ENCODE data around the gene ADGRB3.
A peak's percentile ranks its signal among the peaks of the same experiment; 100 is the strongest.
"Not testable (repeated sequence)": the region's sequence is repeated elsewhere in the genome, so short reads cannot be mapped to it uniquely, and the experiment has no call there.

The ADGRB3 gene

GRCh38 chr6:69284176-69284730 lies 649.2 kb downstream of the ADGRB3 start:
- no peak for DNase-seq

DNA sequence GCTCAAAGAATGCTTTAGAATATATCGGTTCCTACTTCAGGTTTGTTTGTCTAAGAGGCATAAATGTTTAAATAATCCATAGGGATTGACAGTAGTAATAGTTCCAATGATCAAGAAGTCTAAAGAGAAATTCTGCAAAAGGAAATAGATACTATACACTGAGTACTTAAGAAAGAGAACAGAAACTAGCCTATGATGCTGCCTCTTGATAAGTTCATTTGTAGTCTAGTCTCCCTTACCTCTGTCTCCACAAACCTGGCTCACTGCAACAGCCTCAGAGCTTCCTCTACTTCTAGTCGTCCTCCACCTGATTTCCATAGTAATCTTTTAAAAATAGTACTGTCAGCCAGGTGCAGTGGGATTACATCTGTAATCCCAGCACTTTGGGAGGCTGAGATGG lies 650.0 kb downstream of the ADGRB3 start:
- no peak for DNase-seq

DNA sequence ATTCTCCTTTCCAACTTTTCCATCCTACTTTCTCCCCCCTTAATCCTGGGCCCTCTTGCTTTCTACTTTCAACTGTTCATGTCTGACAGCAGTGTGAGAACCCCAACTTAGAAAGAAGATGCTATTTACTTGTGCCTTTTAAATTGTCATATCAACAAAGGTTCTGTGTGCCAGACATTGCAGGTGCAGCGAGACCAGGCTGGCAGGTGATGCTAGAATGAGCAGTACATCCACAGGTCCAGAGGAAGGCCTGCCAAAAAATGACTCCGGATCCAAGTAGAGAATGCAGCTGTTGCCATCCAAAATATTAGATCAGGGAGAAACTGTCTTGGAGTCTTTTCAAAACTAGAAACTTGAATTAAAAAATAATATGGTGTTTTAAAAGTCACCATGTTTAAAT lies 651.2 kb downstream of the ADGRB3 start:
- no peak for DNase-seq

GRCh38 chr6:69288198-69288597 lies 653.1 kb downstream of the ADGRB3 start:
- not testable (repeated sequence) for DNase-seq

GRCh38 chr6:69289689-69290495 lies 654.8 kb downstream of the ADGRB3 start:
- peak; percentile 45 for DNase-seq

DNA sequence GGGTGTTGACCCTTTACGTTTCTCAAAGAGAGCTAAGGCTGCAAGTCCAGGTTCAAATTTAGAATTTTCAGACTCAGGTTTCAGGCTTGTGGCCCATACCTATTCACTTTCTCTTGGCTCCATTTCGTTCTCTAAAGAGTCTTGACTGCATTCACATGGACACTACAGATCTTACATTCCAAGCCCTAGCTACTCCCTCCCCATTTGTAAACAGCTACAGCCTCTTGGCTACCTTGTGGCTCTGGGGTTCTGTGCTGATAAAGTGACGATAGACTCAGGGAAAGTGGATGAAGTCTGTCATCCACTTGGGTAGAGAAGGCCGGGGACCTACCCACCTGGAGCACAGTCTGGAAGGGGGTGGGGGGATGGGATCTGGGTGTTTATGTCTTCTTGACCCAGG lies 658.4 kb downstream of the ADGRB3 start:
- no peak for DNase-seq

- DNase-seq = no peak
Observed at GRCh38 chr6:69294407-69294806, 659.3 kb downstream of the ADGRB3 start.

DNA sequence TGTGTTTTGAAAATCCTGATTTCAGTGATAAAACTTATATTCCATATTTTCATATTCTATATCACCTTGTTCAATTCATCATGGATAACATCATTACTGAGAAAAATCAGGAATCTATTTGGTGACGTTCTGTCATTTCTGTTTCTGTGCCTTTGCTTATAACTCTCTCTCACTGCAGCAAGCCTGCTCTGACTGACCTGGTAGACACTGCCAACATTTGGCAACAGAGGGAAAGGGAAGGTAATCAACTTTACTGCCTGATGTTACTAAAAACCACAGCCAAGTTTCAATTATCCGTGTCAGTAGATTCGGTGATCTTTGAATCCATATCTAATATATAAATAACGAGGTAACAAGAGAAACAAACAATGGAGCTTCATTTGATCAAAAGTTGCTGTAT lies 659.8 kb downstream of the ADGRB3 start:
- no peak for DNase-seq

DNA sequence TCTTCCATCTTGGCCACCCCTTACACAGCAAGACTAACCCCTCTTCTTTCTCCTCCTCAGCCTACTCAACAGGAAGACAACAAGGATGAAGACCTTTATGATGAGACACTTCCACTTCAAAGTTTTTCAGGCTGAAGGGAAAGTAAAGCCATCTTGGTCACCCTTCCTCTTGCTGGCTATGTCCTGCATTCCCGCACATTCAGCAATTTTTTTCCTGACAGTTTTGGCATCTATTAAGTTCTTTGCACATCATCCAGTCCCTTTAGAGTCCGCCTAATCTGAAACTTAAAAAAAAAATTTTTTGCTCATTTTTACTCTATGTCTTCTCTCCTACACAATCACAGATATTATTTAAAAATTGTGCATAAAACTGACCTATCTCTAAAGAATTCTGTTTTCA lies 668.3 kb downstream of the ADGRB3 start:
- no peak for DNase-seq

- no peak for DNase-seq
Observed at GRCh38 chr6:69305456-69305855, 670.4 kb downstream of the ADGRB3 start.

DNA sequence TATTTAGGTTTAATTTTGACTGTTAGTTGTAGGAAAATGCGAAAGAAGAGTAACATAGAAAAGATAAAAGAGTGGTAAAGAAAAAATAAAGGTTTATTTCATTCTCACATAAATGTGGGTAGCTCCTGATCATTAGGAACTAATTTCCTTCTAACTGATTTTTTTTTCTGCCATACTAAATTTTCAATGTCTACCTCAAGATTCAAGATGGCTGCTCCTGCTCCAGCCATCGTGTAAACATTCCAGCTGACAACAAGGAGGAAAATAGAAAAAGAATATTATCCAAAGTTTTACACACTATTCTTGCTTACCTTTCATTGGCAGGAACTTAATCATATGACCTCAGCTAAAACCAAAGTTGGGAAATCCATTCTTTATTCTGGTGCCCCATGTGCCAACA lies 673.5 kb downstream of the ADGRB3 start:
- no peak for DNase-seq

DNA sequence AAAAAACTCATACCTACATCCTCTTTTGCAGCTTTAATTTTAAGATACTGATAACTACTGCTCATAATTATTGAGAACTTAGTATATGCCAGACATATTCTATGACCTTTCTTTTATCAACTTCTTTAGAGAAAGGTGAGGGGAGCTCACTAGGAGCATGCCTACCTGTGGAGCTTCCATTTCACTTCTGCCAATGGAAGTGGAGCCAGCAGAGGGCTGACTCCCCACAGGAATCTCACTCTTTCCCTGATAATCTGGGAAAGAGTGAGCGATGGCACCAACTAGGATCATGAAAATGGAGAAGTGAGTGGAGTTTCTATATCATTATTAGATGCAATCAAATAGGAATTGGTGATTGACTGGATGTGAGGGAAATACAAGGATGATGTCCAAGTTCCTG lies 676.8 kb downstream of the ADGRB3 start:
- no peak for DNase-seq

GRCh38 chr6:69314001-69314400 lies 678.9 kb downstream of the ADGRB3 start:
- no peak for DNase-seq

DNA sequence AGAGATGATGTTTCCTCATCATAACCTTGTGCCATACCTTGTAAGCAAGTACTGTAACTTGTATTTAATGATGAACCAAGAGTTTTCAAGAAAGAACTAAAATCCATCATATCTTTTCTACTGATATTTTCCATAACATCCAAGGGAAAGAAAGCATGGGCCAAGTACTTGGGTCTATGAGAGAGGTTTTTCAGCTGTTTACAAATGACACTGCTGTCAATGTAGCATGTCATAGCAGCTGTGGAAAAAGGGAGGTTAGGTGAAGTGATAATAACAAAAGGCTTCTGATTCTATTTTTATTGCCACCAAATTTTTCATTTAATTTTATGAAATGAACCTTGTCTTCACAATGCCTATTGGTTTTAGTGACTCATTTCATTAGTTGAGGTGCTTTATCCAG lies 679.4 kb downstream of the ADGRB3 start:
- DNase-seq = no peak

GRCh38 chr6:69331886-69332285 lies 696.8 kb downstream of the ADGRB3 start:
- no peak for DNase-seq

DNA sequence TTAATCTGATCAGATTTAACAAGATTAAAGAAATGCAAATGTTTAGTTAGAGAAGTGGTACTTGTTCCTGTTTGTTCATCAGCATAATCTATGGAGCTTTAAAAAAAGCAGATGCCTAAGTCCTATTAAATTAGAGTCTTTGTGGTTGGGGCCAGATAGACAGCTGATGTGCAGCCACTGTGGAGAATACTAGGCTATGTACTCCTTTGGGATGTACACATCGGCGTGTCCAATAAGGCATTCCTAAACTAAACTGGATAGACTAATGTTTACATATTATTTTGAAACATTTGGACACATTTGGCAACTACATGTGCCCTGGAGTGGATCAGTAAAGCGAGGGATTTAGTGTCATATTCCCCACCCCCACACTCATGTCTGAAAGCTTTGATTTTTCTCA lies 702.2 kb downstream of the ADGRB3 start:
- DNase-seq = no peak

GRCh38 chr6:69338431-69339162 lies 703.5 kb downstream of the ADGRB3 start:
- DNase-seq = no peak

GRCh38 chr6:69339163-69339550 lies 704.1 kb downstream of the ADGRB3 start:
- no peak for DNase-seq

- no peak for DNase-seq
Observed at GRCh38 chr6:69340196-69340595, 705.1 kb downstream of the ADGRB3 start.

GRCh38 chr6:69343851-69344250 lies 708.8 kb downstream of the ADGRB3 start:
- no peak for DNase-seq

DNA sequence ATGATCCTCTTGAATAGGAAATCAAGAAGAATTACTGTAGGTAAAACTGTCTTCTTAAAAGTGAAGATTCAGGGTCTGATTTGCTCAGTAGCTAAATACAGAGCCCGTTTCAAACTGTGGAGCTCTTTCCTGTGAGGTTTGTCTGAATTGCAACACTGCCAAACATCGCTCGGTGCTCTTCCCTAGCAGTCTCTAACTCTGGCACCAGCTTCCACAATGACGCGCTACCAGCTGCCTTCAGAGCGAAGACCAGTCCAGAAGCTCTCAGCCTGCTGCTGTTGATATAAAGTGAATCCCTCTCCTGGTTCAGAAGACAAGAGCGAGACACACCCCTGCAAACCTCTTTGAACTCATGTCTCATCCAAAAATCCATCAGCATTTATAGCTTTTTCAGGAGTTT lies 714.7 kb downstream of the ADGRB3 start:
- no peak for DNase-seq

GRCh38 chr6:69362209-69362608 lies 727.1 kb downstream of the ADGRB3 start:
- no peak for DNase-seq

GRCh38 chr6:69366831-69367230 lies 731.7 kb downstream of the ADGRB3 start:
- no peak for DNase-seq

DNA sequence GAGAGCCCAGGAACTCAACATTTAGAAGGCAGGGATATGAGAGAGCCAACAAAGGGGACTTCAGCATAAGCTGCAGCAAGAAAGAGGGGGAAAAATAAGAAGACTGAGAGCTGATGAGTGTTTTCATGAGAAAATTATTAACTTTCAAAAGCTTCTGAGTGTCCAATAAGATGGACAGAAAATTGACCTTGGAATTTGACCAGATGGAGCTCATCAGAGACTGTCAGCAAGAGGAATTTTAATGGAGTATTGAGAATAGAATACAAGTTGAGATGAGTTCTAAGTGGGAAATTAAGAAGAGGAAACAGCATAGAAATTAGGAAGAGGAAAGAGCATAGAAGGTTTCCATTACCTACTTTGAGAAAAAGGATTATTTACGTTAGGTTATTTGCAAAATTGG lies 733.5 kb downstream of the ADGRB3 start:
- DNase-seq = no peak
